GM23338 (cell line): ENCODE data around the gene HADH. TPM values are rescaled to one million over a fixed set of nuclear protein-coding genes. Genes with fewer than 3 reads are reported as not detected.

Experiments
- ATAC-seq: fragments of 200-7000 bp; cut with Tn5 transposase; 3 replicates; pipeline ENCODE4 v1.9.1; 2020
- DNase-seq: peaks from one replicate; pipeline ENCODE4 v3.0.0-alpha.2; 2015; ENCODE audit warnings: low spot score
- H2AFZ ChIP-seq: fragments of 200-600 bp; sonication (generic); 2 replicates; pipeline ENCODE4 v1.8.0; 2016; ENCODE audit warnings: antibody characterized with exemption, mild to moderate bottlenecking, moderate library complexity
- H3F3A ChIP-seq: fragments of 200-600 bp; sonication (generic); replicated peaks from 2 replicates; pipeline ENCODE4 v1.8.0; 2017; ENCODE audit warnings: antibody characterized with exemption, mixed run types, low read depth
- H3K27ac ChIP-seq: fragments of 200-600 bp; sonication (generic); 2 replicates; pipeline ENCODE4 v1.6.1; 2016; ENCODE audit warnings: low read depth
- H3K27me3 ChIP-seq: fragments of 200-600 bp; sonication (generic); 2 replicates; pipeline ENCODE4 v1.8.0; 2016; ENCODE audit warnings: mild to moderate bottlenecking, mixed run types, moderate library complexity; ENCODE audit not compliant: insufficient read depth
- H3K36me3 ChIP-seq: fragments of 200-600 bp; sonication (generic); 2 replicates; pipeline ENCODE4 v1.8.0; 2016; ENCODE audit warnings: mild to moderate bottlenecking; ENCODE audit not compliant: insufficient read depth
- H3K4me1 ChIP-seq: fragments of 200-600 bp; sonication (generic); 2 replicates; pipeline ENCODE4 v1.8.0; 2016; ENCODE audit warnings: mild to moderate bottlenecking, moderate library complexity; ENCODE audit not compliant: insufficient read depth
- H3K4me2 ChIP-seq: fragments of 200-600 bp; sonication (generic); 2 replicates; pipeline ENCODE4 v1.7.1; 2017; ENCODE audit warnings: mixed run types
- H3K4me3 ChIP-seq: fragments of 200-600 bp; sonication (generic); 2 replicates; pipeline ENCODE4 v1.6.1; 2016; ENCODE audit warnings: mixed run types
- H3K79me2 ChIP-seq: fragments of 200-600 bp; sonication (generic); replicated peaks from 2 replicates; pipeline ENCODE4 v1.8.0; 2017; ENCODE audit warnings: mild to moderate bottlenecking; ENCODE audit not compliant: insufficient read depth
- H3K9me2 ChIP-seq: fragments of 200-600 bp; sonication (generic); 2 replicates; pipeline ENCODE4 v1.8.0; 2017; ENCODE audit not compliant: insufficient read depth
- H4K20me1 ChIP-seq: fragments of 200-600 bp; sonication (generic); replicated peaks from 2 replicates; pipeline ENCODE4 v1.8.0; 2017; ENCODE audit warnings: mild to moderate bottlenecking; ENCODE audit not compliant: insufficient read depth
- H3K27ac Mint-ChIP-seq: 2 replicates; pipeline ENCODE4 v1.8.0; 2020; ENCODE audit warnings: inconsistent platforms, mild to moderate bottlenecking, moderate library complexity, mixed read lengths
- H3K27me3 Mint-ChIP-seq: 3 replicates; pipeline ENCODE4 v1.8.0; 2022; ENCODE audit warnings: low read depth, mild to moderate bottlenecking, moderate library complexity, mixed read lengths, inconsistent platforms; ENCODE audit not compliant: insufficient read depth, poor library complexity
- H3K36me3 Mint-ChIP-seq: 3 replicates; pipeline ENCODE4 v1.8.0; 2021; ENCODE audit warnings: low read depth, mild to moderate bottlenecking, inconsistent platforms, moderate library complexity, mixed read lengths
- H3K4me1 Mint-ChIP-seq: 3 replicates; pipeline ENCODE4 v1.8.0; 2020; ENCODE audit warnings: mild to moderate bottlenecking, inconsistent platforms, mixed read lengths
- H3K4me3 Mint-ChIP-seq: 3 replicates; pipeline ENCODE4 v1.8.0; 2021; ENCODE audit warnings: moderate library complexity, mild to moderate bottlenecking, inconsistent platforms, mixed read lengths
- H3K9me3 Mint-ChIP-seq: 3 replicates; pipeline ENCODE4 v1.8.0; 2020; ENCODE audit warnings: moderate library complexity, mild to moderate bottlenecking, inconsistent platforms, mixed read lengths
- CREB1 ChIP-seq: fragments of 250-450 bp; sonication (Bioruptor Pico); IDR thresholded peaks from 2 replicates; pipeline ENCODE4 v1.5.0; 2020; ENCODE audit warnings: low read depth, mild to moderate bottlenecking, moderate library complexity
- EZH2 ChIP-seq: fragments of 200-600 bp; sonication (generic); IDR thresholded peaks from one replicate; pipeline ENCODE4 v1.8.0; 2017; ENCODE audit warnings: antibody characterized with exemption, mild to moderate bottlenecking, low read depth; ENCODE audit not compliant: unreplicated experiment
- EZH2phosphoT487 ChIP-seq: fragments of 200-600 bp; sonication (generic); IDR thresholded peaks from one replicate; pipeline ENCODE4 v1.8.1; 2018; ENCODE audit warnings: antibody characterized with exemption; ENCODE audit not compliant: unreplicated experiment
- JUNB ChIP-seq: IDR thresholded peaks from one replicate; pipeline ENCODE4 v1.6.1; 2016; ENCODE audit warnings: antibody characterized with exemption; ENCODE audit not compliant: unreplicated experiment
- NANOG ChIP-seq: IDR thresholded peaks from 2 replicates; pipeline ENCODE4 v1.6.1; 2016; ENCODE audit warnings: antibody characterized with exemption, borderline replicate concordance
- POLR2AphosphoS5 ChIP-seq: IDR thresholded peaks from 2 replicates; pipeline ENCODE4 v1.6.1; 2016; ENCODE audit warnings: antibody characterized with exemption, low read depth
- STAT1 ChIP-seq: IDR thresholded peaks from one replicate; pipeline ENCODE4 v1.6.1; 2016; ENCODE audit warnings: antibody characterized with exemption; ENCODE audit not compliant: unreplicated experiment
- ZNF114 ChIP-seq: fragments of 250-450 bp; sonication (Bioruptor Pico); IDR thresholded peaks from 2 replicates; pipeline ENCODE4 v1.5.0; 2020; ENCODE audit warnings: mild to moderate bottlenecking, moderate library complexity
- ZNF331 ChIP-seq: fragments of 250-450 bp; sonication (Bioruptor Pico); IDR thresholded peaks from 2 replicates; pipeline ENCODE4 v1.5.0; 2020; ENCODE audit warnings: low read depth, mild to moderate bottlenecking, moderate library complexity
- polyA plus RNA-seq: library from polyadenylated mRNA; unstranded; fragments of >200 nt; fragmentation: Nextera tagmentation; extraction: Ambion mirVana; gene quantifications from 2 replicates; pipeline ENCODE4 v1.2.1, GENCODE V29; 2016
- total RNA-seq: library from RNA; depleted of rRNA; stranded (reverse); fragments of >200 nt; shearing (Covaris generic); gene quantifications from 2 replicates; pipeline ENCODE4 v1.2.3, GENCODE V29; 2014
- TF ChIP-seq, protein P1 (sequence below): IDR thresholded peaks from 2 replicates; pipeline ENCODE4 v1.6.1; 2016; ENCODE audit warnings: antibody characterized with exemption
- TF ChIP-seq, protein P2 (sequence below): IDR thresholded peaks from one replicate; pipeline ENCODE4 v1.6.1; 2018; ENCODE audit warnings: antibody characterized with exemption; ENCODE audit not compliant: unreplicated experiment
- TF ChIP-seq, protein P3 (sequence below), 2 experiments: fragments of 200-600 bp in 1 of 2; sonication (generic) in 1 of 2; conservative IDR thresholded peaks; 2 replicates each; pipeline versions ENCODE4 v1.5.1 to v1.6.1; 2016 to 2017; ENCODE audit warnings: antibody characterized with exemption in 2 of 2, low read depth in 2 of 2, mild to moderate bottlenecking in 2 of 2, moderate library complexity in 1 of 2

HADH gene
- total and polyA plus RNA-seq, 2 experiments from 2014 or later, result 39.1 to 39.2 TPM

DNA sequence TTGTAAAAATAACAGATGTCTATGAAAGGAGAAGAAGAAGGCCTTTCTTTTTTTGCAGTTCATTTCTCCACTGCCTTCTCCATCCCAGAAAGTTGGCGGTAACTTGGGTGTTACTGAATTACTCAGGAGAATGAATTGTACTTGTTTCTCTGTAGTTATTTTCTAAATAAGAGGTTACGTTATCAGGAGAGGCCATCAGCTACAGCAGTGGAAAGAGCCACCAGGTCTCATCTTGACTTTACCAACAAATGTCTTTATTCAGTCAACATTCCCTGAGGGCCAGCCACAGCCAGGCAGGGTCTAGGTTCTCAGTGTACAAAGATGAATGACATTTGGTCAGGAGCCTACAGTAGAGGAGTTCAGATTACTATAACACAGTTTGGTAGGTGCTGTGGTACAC lies 8.1 kb downstream of the HADH start (continued):
- TF ChIP-seq JUNB, result no peak
- TF ChIP-seq, protein P1, sequence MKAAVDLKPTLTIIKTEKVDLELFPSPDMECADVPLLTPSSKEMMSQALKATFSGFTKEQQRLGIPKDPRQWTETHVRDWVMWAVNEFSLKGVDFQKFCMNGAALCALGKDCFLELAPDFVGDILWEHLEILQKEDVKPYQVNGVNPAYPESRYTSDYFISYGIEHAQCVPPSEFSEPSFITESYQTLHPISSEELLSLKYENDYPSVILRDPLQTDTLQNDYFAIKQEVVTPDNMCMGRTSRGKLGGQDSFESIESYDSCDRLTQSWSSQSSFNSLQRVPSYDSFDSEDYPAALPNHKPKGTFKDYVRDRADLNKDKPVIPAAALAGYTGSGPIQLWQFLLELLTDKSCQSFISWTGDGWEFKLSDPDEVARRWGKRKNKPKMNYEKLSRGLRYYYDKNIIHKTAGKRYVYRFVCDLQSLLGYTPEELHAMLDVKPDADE, result no peak
- TF ChIP-seq NANOG, result no peak
- no peak for TF ChIP-seq ZNF331
- TF ChIP-seq, protein P2, sequence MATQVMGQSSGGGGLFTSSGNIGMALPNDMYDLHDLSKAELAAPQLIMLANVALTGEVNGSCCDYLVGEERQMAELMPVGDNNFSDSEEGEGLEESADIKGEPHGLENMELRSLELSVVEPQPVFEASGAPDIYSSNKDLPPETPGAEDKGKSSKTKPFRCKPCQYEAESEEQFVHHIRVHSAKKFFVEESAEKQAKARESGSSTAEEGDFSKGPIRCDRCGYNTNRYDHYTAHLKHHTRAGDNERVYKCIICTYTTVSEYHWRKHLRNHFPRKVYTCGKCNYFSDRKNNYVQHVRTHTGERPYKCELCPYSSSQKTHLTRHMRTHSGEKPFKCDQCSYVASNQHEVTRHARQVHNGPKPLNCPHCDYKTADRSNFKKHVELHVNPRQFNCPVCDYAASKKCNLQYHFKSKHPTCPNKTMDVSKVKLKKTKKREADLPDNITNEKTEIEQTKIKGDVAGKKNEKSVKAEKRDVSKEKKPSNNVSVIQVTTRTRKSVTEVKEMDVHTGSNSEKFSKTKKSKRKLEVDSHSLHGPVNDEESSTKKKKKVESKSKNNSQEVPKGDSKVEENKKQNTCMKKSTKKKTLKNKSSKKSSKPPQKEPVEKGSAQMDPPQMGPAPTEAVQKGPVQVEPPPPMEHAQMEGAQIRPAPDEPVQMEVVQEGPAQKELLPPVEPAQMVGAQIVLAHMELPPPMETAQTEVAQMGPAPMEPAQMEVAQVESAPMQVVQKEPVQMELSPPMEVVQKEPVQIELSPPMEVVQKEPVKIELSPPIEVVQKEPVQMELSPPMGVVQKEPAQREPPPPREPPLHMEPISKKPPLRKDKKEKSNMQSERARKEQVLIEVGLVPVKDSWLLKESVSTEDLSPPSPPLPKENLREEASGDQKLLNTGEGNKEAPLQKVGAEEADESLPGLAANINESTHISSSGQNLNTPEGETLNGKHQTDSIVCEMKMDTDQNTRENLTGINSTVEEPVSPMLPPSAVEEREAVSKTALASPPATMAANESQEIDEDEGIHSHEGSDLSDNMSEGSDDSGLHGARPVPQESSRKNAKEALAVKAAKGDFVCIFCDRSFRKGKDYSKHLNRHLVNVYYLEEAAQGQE, result no peak
- TF ChIP-seq EZH2, result no peak
- no peak for TF ChIP-seq EZH2phosphoT487

DNA sequence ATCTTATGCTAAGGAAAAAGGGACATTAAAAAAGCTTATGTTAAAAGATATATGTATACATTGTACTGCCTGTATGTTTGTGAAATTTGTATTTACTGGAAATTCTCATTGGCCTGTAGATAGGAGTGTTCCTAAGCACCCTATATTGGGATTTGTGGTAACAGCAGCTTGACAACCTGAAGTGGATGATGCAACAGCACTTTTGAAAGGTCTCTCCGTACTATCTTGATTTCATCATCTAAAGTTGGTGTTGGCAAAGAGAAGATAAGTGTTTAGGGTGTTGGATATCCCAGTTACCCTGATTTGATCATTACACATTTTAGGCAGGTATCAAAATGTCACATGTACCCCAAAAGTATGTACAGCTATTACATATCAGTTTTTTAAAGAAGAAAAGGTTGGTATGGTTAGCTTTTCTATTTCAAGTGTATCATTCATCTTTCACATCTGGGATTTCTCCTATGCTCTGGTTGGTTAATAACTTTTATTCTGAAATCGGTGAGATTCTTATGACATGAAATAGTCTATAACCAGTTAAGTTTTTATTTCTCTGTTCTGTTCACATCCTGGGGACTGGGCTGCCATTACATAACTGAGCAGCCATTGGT lies 10.3 kb downstream of the HADH start:
- H3K36me3 ChIP-seq, result no peaks in the 10 kb centered on the region; the same call in 1 of the 2 replicates
- H3K79me2 ChIP-seq, result peaks cover 29% of the 10 kb centered on the region
- H3K4me1 ChIP-seq, result peaks cover 4% of the 10 kb centered on the region; the same call in 1 of the 2 replicates
- no peak overlapping the region for H3K4me3 Mint-ChIP-seq
- H3K4me1 Mint-ChIP-seq, result peaks cover 13% of the 10 kb centered on the region
- no peak overlapping the region for H3K27ac ChIP-seq
- H3K36me3 Mint-ChIP-seq, result peaks cover 74% of the 10 kb centered on the region
- H3K9me3 Mint-ChIP-seq, result peaks cover 8% of the 10 kb centered on the region
- peaks cover 6% of the 10 kb centered on the region; the same call in 1 of the 2 replicates for H3K9me2 ChIP-seq
- no peak for ATAC-seq
- H3K4me3 ChIP-seq, result no peak overlapping the region
- H3K27me3 ChIP-seq, result no peaks in the 10 kb centered on the region
- TF ChIP-seq STAT1, result no peak
- H3K27me3 Mint-ChIP-seq, result no peaks in the 10 kb centered on the region
- no peak overlapping the region for H2AFZ ChIP-seq
- no peak overlapping the region for H3K4me2 ChIP-seq
- H3K27ac Mint-ChIP-seq, result no peak overlapping the region
- 0 out of 2 replicates have a peak, but pooled peaks cover 2% of the 10 kb centered on the region for H4K20me1 ChIP-seq
- no peaks in the 10 kb centered on the region for H3F3A ChIP-seq
- no peak for DNase-seq

DNA sequence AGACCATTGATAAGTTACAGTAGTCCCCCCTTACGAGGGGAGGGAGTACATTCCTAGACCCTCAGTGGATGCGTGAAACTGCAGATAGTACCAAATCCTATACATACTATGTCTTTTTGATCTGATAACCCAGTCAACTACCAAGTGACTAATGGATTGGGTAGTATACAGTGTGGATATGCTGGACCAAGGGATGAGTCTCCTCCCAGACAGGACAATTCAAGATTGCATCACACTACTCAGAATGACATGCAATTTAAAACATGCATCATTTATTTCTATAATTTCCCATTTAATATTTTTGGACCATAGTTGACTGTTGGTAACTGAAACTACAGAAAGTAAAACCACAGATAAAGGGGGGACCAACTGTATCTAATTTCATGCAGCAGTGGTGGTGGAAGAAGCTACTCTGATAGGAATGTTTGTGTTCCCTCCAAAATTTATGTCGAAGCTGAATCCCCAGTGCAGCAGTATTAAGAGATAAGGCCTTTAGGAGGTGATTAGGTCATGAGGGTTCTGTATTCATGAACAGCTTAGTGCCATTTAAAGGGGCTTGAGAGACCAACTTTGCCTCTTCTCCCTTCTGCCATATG lies 11.9 kb downstream of the HADH start:
- H3K36me3 ChIP-seq, result no peaks in the 10 kb centered on the region; the same call in 1 of the 2 replicates
- H3K9me3 Mint-ChIP-seq, result peaks cover 8% of the 10 kb centered on the region
- no peaks in the 10 kb centered on the region for H3K27me3 ChIP-seq
- no peak for ATAC-seq
- H3K27ac Mint-ChIP-seq, result no peak overlapping the region
- H3K4me1 Mint-ChIP-seq, result peaks cover 14% of the 10 kb centered on the region
- no peak overlapping the region for H3K4me3 Mint-ChIP-seq
- DNase-seq, result no peak
- no peak overlapping the region for H2AFZ ChIP-seq
- H3F3A ChIP-seq, result no peaks in the 10 kb centered on the region
- peaks cover 6% of the 10 kb centered on the region; the same call in 1 of the 2 replicates for H3K9me2 ChIP-seq
- H3K4me1 ChIP-seq, result peaks cover 4% of the 10 kb centered on the region; the same call in 1 of the 2 replicates
- no peak overlapping the region for H3K4me3 ChIP-seq
- H4K20me1 ChIP-seq, result no peaks in the 10 kb centered on the region
- H3K4me2 ChIP-seq, result no peak overlapping the region
- H3K27ac ChIP-seq, result no peak overlapping the region
- H3K79me2 ChIP-seq, result peaks cover 17% of the 10 kb centered on the region
- no peaks in the 10 kb centered on the region for H3K27me3 Mint-ChIP-seq
- peaks cover 72% of the 10 kb centered on the region for H3K36me3 Mint-ChIP-seq
- TF ChIP-seq, protein P1, result no peak
- TF ChIP-seq ZNF331, result no peak
- TF ChIP-seq, protein P3, sequence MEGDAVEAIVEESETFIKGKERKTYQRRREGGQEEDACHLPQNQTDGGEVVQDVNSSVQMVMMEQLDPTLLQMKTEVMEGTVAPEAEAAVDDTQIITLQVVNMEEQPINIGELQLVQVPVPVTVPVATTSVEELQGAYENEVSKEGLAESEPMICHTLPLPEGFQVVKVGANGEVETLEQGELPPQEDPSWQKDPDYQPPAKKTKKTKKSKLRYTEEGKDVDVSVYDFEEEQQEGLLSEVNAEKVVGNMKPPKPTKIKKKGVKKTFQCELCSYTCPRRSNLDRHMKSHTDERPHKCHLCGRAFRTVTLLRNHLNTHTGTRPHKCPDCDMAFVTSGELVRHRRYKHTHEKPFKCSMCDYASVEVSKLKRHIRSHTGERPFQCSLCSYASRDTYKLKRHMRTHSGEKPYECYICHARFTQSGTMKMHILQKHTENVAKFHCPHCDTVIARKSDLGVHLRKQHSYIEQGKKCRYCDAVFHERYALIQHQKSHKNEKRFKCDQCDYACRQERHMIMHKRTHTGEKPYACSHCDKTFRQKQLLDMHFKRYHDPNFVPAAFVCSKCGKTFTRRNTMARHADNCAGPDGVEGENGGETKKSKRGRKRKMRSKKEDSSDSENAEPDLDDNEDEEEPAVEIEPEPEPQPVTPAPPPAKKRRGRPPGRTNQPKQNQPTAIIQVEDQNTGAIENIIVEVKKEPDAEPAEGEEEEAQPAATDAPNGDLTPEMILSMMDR (conservative IDR thresholded peaks at IDR 0.05; ENCODE audit: low read depth in 2 of 2), result no peak
- TF ChIP-seq NANOG, result no peak
- no peak for TF ChIP-seq JUNB
- TF ChIP-seq EZH2, result no peak
- TF ChIP-seq STAT1, result no peak
- no peak for TF ChIP-seq ZNF114
- TF ChIP-seq POLR2AphosphoS5, result no peak
- no peak for TF ChIP-seq CREB1 (CRISPR knock-in tag)
- TF ChIP-seq EZH2phosphoT487, result no peak
